ENCODE data around the gene TWIST1. TPM values are rescaled to one million over a fixed set of nuclear protein-coding genes. Genes with fewer than 3 reads are reported as not detected.

Gene TWIST1
- polyA plus RNA-seq, 1 donor from 2014 or later, result not detected

GRCh38 chr7:19098510-19098909, 18.9 kb downstream of the TWIST1 start:
- Histone ChIP-seq H3K4me2 (ENCODE audit: low read length) (no peak overlapping the region), H2AFZ (ENCODE audit: low read depth, low read length) (no peak overlapping the region)

More at GRCh38 chr7:19098510-19098909, 18.9 kb downstream of the TWIST1 start:
- Histone ChIP-seq H3K9ac (ENCODE audit: low read length) (no peak overlapping the region), H3K4me3 (ENCODE audit: low read length) (no peak overlapping the region), H3K36me3 (ENCODE audit: insufficient read depth, low read length) (no peaks in the 10 kb centered on the region), H3F3A (ENCODE audit: insufficient read depth, low read length, poor library complexity, severe bottlenecking) (no peaks in the 10 kb centered on the region), H4K20me1 (ENCODE audit: insufficient read depth) (no peaks in the 10 kb centered on the region), H3K9me2 (ENCODE audit: insufficient read depth, low read length) (no peaks in the 10 kb centered on the region), H3K79me2 (replicated peaks; ENCODE audit: insufficient read depth, low read length) (no peaks in the 10 kb centered on the region), H3K27ac (ENCODE audit: low read length) (no peak overlapping the region), H3K9me3 (ENCODE audit: low read length) (no peaks in the 10 kb centered on the region), H3K27me3 (ENCODE audit: insufficient read depth, low read depth, low read length) (peaks cover 16% of the 10 kb centered on the region)
- no peak for TF ChIP-seq SMC3 (conservative IDR thresholded peaks at IDR 0.05; ENCODE audit: poor library complexity)
- TF ChIP-seq EZH2 (IDR thresholded peaks at IDR 0.05; ENCODE audit: borderline replicate concordance, insufficient read depth, low read length, poor library complexity, severe bottlenecking), result no peak
- TF ChIP-seq CTCF (IDR thresholded peaks at IDR 0.05; ENCODE audit: poor library complexity, severe bottlenecking), result no peak
- no peak for TF ChIP-seq RAD21 (conservative IDR thresholded peaks at IDR 0.05)
- no peak for TF ChIP-seq POLR2AphosphoS5 (IDR thresholded peaks at IDR 0.05)
- no peak for TF ChIP-seq EP300 (conservative IDR thresholded peaks at IDR 0.05; ENCODE audit: poor library complexity, severe bottlenecking)
- TF ChIP-seq MXI1 (conservative IDR thresholded peaks at IDR 0.05; ENCODE audit: poor library complexity, severe bottlenecking), result no peak
- no peak for TF ChIP-seq REST (IDR thresholded peaks at IDR 0.05; ENCODE audit: borderline replicate concordance)
- no peak for TF ChIP-seq TAF1 (IDR thresholded peaks at IDR 0.05; ENCODE audit: low read depth)

Measured in neural cell (in vitro differentiated cells).